Measurements from ENCODE around the gene RAP1A.
"Not testable (repeated sequence)": the region's sequence is repeated elsewhere in the genome, so short reads cannot be mapped to it uniquely, and the experiment has no call there.

Gene RAP1A

DNA sequence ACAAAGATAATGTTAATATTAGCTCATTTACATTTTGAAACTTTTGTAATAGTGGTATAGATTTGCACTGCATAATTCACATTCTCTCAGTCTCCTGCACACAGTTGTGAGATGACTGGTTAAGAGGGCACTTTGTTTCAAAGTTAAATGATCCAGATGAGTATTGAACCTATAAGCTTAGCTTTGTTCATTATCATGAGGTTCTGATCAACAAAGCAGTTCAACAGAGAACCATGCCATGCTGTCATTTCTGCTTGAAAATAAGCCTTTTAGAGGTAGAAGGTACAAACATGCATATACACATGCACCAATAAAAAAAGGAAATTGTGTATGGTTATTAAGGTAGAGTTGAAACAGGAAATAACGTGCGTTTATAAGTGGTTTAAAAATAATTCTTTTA, 4.8 kb downstream of the RAP1A start:
- no peak for DNase-seq (ENCODE audit: low spot score)
- TF ChIP-seq, protein P1, sequence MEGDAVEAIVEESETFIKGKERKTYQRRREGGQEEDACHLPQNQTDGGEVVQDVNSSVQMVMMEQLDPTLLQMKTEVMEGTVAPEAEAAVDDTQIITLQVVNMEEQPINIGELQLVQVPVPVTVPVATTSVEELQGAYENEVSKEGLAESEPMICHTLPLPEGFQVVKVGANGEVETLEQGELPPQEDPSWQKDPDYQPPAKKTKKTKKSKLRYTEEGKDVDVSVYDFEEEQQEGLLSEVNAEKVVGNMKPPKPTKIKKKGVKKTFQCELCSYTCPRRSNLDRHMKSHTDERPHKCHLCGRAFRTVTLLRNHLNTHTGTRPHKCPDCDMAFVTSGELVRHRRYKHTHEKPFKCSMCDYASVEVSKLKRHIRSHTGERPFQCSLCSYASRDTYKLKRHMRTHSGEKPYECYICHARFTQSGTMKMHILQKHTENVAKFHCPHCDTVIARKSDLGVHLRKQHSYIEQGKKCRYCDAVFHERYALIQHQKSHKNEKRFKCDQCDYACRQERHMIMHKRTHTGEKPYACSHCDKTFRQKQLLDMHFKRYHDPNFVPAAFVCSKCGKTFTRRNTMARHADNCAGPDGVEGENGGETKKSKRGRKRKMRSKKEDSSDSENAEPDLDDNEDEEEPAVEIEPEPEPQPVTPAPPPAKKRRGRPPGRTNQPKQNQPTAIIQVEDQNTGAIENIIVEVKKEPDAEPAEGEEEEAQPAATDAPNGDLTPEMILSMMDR (IDR thresholded peaks at IDR 0.05; ENCODE audit: extremely low read depth, missing control alignments) = no peak

- DNase-seq (ENCODE audit: low spot score) = no peak
- TF ChIP-seq, protein P1 (IDR thresholded peaks at IDR 0.05; ENCODE audit: extremely low read depth, missing control alignments) = no peak
Measured at GRCh38 chr1:111625276-111625675, 5.7 kb downstream of the RAP1A start.

- TF ChIP-seq, protein P1 (IDR thresholded peaks at IDR 0.05; ENCODE audit: extremely low read depth, missing control alignments) = no peak
- DNase-seq (ENCODE audit: low spot score) = no peak
Measured at GRCh38 chr1:111628153-111628552, 8.6 kb downstream of the RAP1A start.

DNA sequence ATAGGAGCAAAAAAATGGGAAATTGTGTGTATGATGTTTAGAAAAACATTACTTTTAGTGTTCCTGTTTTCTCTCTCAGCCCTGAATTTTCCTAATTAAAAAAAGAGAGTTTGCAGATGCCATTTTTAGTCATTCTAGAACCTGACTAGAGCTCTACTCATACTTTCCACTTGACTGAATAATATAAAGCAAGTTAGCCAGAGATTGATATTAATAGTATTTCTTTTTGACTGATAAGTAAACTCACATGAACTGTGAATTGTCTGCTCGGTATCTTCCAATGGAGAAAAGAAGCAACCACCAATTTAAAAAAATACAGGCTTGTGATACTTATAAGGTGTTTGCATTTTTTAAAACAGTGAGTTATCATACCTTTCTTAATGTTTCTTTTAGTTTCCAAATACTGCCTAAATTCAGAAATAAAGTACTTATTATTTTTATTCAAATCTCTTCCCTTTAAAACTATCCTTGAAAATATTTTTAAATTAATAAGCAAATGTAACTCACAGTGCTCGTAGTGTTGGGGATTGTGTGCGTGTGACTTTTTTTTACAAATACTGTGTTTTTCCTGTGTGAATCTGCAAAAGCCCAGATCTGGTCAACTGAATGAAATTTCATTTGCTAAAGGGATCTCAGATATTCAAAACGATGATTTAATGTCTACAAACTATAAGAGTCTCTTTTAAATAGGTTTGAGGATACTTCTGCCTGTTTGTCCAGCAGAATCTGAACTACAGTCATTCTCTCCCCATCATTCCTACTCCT, 9.8 kb downstream of the RAP1A start:
- DNase-seq (ENCODE audit: low spot score) = no peak
- TF ChIP-seq, protein P1 (IDR thresholded peaks at IDR 0.05; ENCODE audit: extremely low read depth, missing control alignments) = no peak

DNA sequence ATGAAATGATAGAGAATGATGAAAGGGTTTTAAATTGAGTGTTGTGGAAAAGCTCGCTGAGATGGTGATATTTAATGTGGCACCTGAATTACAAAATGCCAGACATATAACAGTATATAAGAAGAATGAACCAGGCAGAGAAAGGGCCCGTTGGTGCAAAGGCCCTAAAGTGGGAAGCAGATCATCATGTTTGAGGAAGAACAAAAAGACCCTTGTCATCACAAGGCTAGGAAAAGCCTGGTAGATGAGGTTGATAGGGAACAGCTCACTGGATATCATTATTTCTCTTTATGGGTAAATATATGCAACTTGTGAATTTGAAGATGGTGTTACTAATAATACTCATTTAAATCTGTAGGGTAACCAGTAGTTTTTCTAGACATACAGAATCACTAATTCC, 11.0 kb downstream of the RAP1A start:
- TF ChIP-seq, protein P1 (IDR thresholded peaks at IDR 0.05; ENCODE audit: extremely low read depth, missing control alignments) = no peak
- DNase-seq (ENCODE audit: low spot score) = no peak

DNA sequence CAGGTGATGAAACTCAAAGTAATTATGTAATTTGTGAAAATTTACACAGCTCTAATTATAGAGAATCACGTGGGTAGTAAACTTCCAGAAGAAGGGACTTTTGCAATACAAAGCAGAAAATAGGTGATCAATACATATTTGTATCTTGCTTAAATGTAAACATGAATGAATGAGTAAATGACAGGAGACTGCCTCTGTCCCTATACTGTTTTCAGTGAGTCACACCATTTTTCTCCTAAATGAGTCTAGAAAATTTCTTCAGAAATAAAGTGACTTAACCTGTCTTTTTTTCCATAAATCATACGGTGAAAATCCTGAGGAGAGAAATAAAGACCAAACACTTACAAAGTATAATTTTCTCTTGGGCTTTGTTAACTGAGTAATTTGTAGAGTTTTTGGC, 11.9 kb downstream of the RAP1A start:
- TF ChIP-seq, protein P1 (IDR thresholded peaks at IDR 0.05; ENCODE audit: extremely low read depth, missing control alignments) = no peak

DNA sequence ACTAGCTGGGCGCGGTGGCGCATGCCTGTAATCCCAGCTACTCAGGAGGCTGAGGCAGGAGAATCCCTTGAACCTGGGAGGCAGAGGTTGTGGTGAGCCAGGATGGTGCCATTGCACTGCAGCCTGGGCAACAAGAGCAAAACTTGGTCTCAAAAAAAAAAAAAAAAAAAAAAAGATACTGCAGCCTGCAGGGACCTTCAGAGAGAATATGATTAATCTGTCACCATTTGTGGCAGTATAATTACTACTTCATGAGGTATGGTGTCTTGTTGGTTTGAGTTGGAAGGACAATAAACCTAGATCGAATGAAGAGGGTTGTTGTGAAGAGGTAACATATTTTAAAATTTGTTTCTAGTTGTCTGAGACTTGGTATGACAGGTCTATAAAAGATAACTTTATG, 13.2 kb downstream of the RAP1A start:
- DNase-seq (ENCODE audit: low spot score) = not testable (repeated sequence)

More for the DNA sequence above, 11.9 kb downstream of the RAP1A start:
- DNase-seq (ENCODE audit: low spot score) = no peak

- TF ChIP-seq, protein P1 (IDR thresholded peaks at IDR 0.05; ENCODE audit: extremely low read depth, missing control alignments) = no peak
- no peak for DNase-seq (ENCODE audit: low spot score)
Measured at GRCh38 chr1:111633736-111634247, 14.2 kb downstream of the RAP1A start.
